Measurements from ENCODE around the gene NPEPPS.
"Not testable (repeated sequence)": the region's sequence is repeated elsewhere in the genome, so short reads cannot be mapped to it uniquely, and the experiment has no call there.

GRCh38 chr17:47521434-47521833 is 9.5 kb upstream of the NPEPPS start:
- not testable (repeated sequence) for TF ChIP-seq POLR2AphosphoS5 (IDR thresholded peaks at IDR 0.05; ENCODE audit: insufficient read depth, low read depth, low read length); EZH2 (IDR thresholded peaks at IDR 0.05; ENCODE audit: borderline replicate concordance, low read depth, low read length, severe bottlenecking); CTCF (IDR thresholded peaks at IDR 0.05; ENCODE audit: extremely low read depth in 1 of 2, insufficient read depth in 1 of 2, low read depth in 1 of 2, low read length in 2 of 2)

Measured in endothelial cell of umbilical vein (primary cell).